ENCODE measurements around the gene S100A6.
"Not testable (repeated sequence)": the region's sequence is repeated elsewhere in the genome, so short reads cannot be mapped to it uniquely, and the experiment has no call there.

Gene S100A6

GRCh38 chr1:153526132-153526543, 9.7 kb downstream of the S100A6 start:
- DNase-seq = no peak

GRCh38 chr1:153525088-153525728, 10.6 kb downstream of the S100A6 start:
- DNase-seq = no peak

- DNase-seq = not testable (repeated sequence)
These were observed 13.3 kb downstream of the S100A6 start for GRCh38 chr1:153522353-153523048.

- not testable (repeated sequence) for DNase-seq
These were observed 14.0 kb downstream of the S100A6 start for GRCh38 chr1:153521808-153522207.

GRCh38 chr1:153520818-153521476, 14.8 kb downstream of the S100A6 start:
- DNase-seq = no peak

- DNase-seq = not testable (repeated sequence)
These were observed 15.6 kb downstream of the S100A6 start for GRCh38 chr1:153520137-153520691.

- no peak for DNase-seq
These were observed 16.5 kb downstream of the S100A6 start for GRCh38 chr1:153519242-153519641.

GRCh38 chr1:153515504-153516394, 20.0 kb downstream of the S100A6 start:
- DNase-seq = peak; percentile 47

GRCh38 chr1:153513666-153514065, 22.1 kb downstream of the S100A6 start:
- DNase-seq = no peak

GRCh38 chr1:153513023-153513422, 22.8 kb downstream of the S100A6 start:
- DNase-seq = no peak

- DNase-seq = no peak
These were observed 24.8 kb downstream of the S100A6 start for GRCh38 chr1:153510984-153511410.

- DNase-seq = no peak
These were observed 25.9 kb downstream of the S100A6 start for GRCh38 chr1:153509729-153510354.

GRCh38 chr1:153509036-153509435, 26.8 kb downstream of the S100A6 start:
- no peak for DNase-seq

- no peak for DNase-seq
These were observed 27.7 kb downstream of the S100A6 start for GRCh38 chr1:153507926-153508583.

- no peak for DNase-seq
These were observed 28.9 kb downstream of the S100A6 start for GRCh38 chr1:153506831-153507413.

- DNase-seq = no peak
These were observed 29.4 kb downstream of the S100A6 start for GRCh38 chr1:153506386-153506785.

GRCh38 chr1:153505576-153505975, 30.2 kb downstream of the S100A6 start:
- DNase-seq = no peak

GRCh38 chr1:153503766-153504165, 32.0 kb downstream of the S100A6 start:
- no peak for DNase-seq

- DNase-seq = no peak
These were observed 37.0 kb downstream of the S100A6 start for GRCh38 chr1:153498746-153499145.

- no peak for DNase-seq
These were observed 40.3 kb downstream of the S100A6 start for GRCh38 chr1:153495536-153495935.

GRCh38 chr1:153494976-153495535, 40.7 kb downstream of the S100A6 start:
- DNase-seq = peak; percentile 28

All from SIG-M5 (cell line).